Measurements from ENCODE around the gene NTM.

NTM gene

GRCh38 chr11:131349368-131350086 is 20.9 kb upstream of the NTM start:
- Histone ChIP-seq H3K9ac (ENCODE audit: low read length) (no peak overlapping the region), H3K4me3 (ENCODE audit: low read length) (no peak overlapping the region), H3K79me2 (ENCODE audit: control insufficient read depth, insufficient read depth, low read length) (no peaks in the 10 kb centered on the region), H3K36me3 (ENCODE audit: control insufficient read depth, insufficient read depth, low read length) (no peaks in the 10 kb centered on the region), H3K79me1 (ENCODE audit: low read length) (no peaks in the 10 kb centered on the region), H2BK15ac (replicated peaks; ENCODE audit: low read depth) (no peak overlapping the region), H3K4me2 (ENCODE audit: low read length) (no peak overlapping the region), H2BK5ac (ENCODE audit: low read length) (no peak overlapping the region), H3K18ac (ENCODE audit: low read length) (no peak overlapping the region), H2BK120ac (ENCODE audit: low read depth, low read length) (no peak overlapping the region), H3K4ac (ENCODE audit: low read depth, low read length) (no peak overlapping the region), H3K23ac (ENCODE audit: low read length) (no peak overlapping the region), H3K27ac (ENCODE audit: low read depth, low read length) (no peak overlapping the region), H3K56ac (ENCODE audit: low read length) (no peak overlapping the region), H2AK5ac (ENCODE audit: low read length) (no peak overlapping the region), H4K5ac (ENCODE audit: low read length) (no peak overlapping the region), H4K8ac (ENCODE audit: low read depth, low read length) (no peak overlapping the region), H3K4me1 (ENCODE audit: control insufficient read depth, low read depth, low read length) (no peaks in the 10 kb centered on the region), H3K27me3 (ENCODE audit: insufficient read depth, low read length, poor library complexity) (no peaks in the 10 kb centered on the region)
- peak; percentile 18 for DNase-seq
- no CpG with 5 or more reads among the region's 11 CpGs for WGBS (ENCODE audit: extremely low coverage, insufficient coverage, low lambda C conversion rate)

DNA sequence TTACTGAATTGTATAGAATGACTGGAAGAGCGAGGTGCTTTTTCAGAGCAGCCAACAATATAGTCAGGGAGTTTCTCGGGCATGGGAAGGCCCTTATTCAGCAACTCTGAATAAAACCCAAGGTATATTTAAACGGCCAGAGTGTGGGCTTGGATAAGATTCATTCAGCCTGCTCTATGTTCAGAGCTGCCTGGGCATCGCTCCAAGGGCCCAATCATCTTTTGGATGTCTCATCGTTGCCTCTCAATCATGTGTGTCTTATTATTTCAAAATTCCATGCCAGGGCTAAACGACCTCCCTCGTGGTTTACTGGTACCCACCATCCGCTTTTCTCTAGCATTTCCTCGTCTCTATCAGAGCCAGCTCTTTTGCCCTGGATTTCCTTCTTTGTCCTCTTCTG is 19.5 kb upstream of the NTM start:
- no peak for DNase-seq
- no peak overlapping the region for H3K56ac ChIP-seq (ENCODE audit: low read length)
- no peaks in the 10 kb centered on the region for H3K27me3 ChIP-seq (ENCODE audit: insufficient read depth, low read length, poor library complexity)
- H3K4ac ChIP-seq (ENCODE audit: low read depth, low read length), result no peak overlapping the region
- no peaks in the 10 kb centered on the region for H3K36me3 ChIP-seq (ENCODE audit: control insufficient read depth, insufficient read depth, low read length)
- H4K8ac ChIP-seq (ENCODE audit: low read depth, low read length), result no peak overlapping the region
- no peak overlapping the region for H2BK120ac ChIP-seq (ENCODE audit: low read depth, low read length)
- no peak overlapping the region for H2AK5ac ChIP-seq (ENCODE audit: low read length)
- H3K4me3 ChIP-seq (ENCODE audit: low read length), result no peak overlapping the region
- WGBS (ENCODE audit: extremely low coverage, insufficient coverage, low lambda C conversion rate), result no CpG with 5 or more reads among the region's 9 CpGs
- H2BK15ac ChIP-seq (replicated peaks; ENCODE audit: low read depth), result no peak overlapping the region
- H3K9ac ChIP-seq (ENCODE audit: low read length), result no peak overlapping the region
- H4K5ac ChIP-seq (ENCODE audit: low read length), result no peak overlapping the region
- H3K27ac ChIP-seq (ENCODE audit: low read depth, low read length), result no peak overlapping the region
- no peaks in the 10 kb centered on the region for H3K79me1 ChIP-seq (ENCODE audit: low read length)
- no peak overlapping the region for H3K4me2 ChIP-seq (ENCODE audit: low read length)
- no peak overlapping the region for H3K23ac ChIP-seq (ENCODE audit: low read length)
- no peak overlapping the region for H2BK5ac ChIP-seq (ENCODE audit: low read length)
- no peaks in the 10 kb centered on the region for H3K79me2 ChIP-seq (ENCODE audit: control insufficient read depth, insufficient read depth, low read length)
- H3K4me1 ChIP-seq (ENCODE audit: control insufficient read depth, low read depth, low read length), result no peaks in the 10 kb centered on the region
- H3K18ac ChIP-seq (ENCODE audit: low read length), result no peak overlapping the region

GRCh38 chr11:131351848-131352247 is 18.6 kb upstream of the NTM start:
- no peak overlapping the region for H3K23ac ChIP-seq (ENCODE audit: low read length)
- no peak overlapping the region for H3K27ac ChIP-seq (ENCODE audit: low read depth, low read length)
- no peak overlapping the region for H3K18ac ChIP-seq (ENCODE audit: low read length)
- H2BK120ac ChIP-seq (ENCODE audit: low read depth, low read length), result no peak overlapping the region
- no peak overlapping the region for H4K8ac ChIP-seq (ENCODE audit: low read depth, low read length)
- DNase-seq, result no peak
- no peak overlapping the region for H3K4me2 ChIP-seq (ENCODE audit: low read length)
- H2BK5ac ChIP-seq (ENCODE audit: low read length), result no peak overlapping the region
- H3K4ac ChIP-seq (ENCODE audit: low read depth, low read length), result no peak overlapping the region
- no peaks in the 10 kb centered on the region for H3K79me2 ChIP-seq (ENCODE audit: control insufficient read depth, insufficient read depth, low read length)
- no peaks in the 10 kb centered on the region for H3K27me3 ChIP-seq (ENCODE audit: insufficient read depth, low read length, poor library complexity)
- no peak overlapping the region for H2AK5ac ChIP-seq (ENCODE audit: low read length)
- H3K9ac ChIP-seq (ENCODE audit: low read length), result no peak overlapping the region
- H3K56ac ChIP-seq (ENCODE audit: low read length), result no peak overlapping the region
- H4K5ac ChIP-seq (ENCODE audit: low read length), result no peak overlapping the region
- no peaks in the 10 kb centered on the region for H3K4me1 ChIP-seq (ENCODE audit: control insufficient read depth, low read depth, low read length)
- no peaks in the 10 kb centered on the region for H3K36me3 ChIP-seq (ENCODE audit: control insufficient read depth, insufficient read depth, low read length)
- H2BK15ac ChIP-seq (replicated peaks; ENCODE audit: low read depth), result no peak overlapping the region
- WGBS (ENCODE audit: extremely low coverage, insufficient coverage, low lambda C conversion rate), result no CpG with 5 or more reads among the region's 1 CpG
- no peak overlapping the region for H3K4me3 ChIP-seq (ENCODE audit: low read length)
- H3K79me1 ChIP-seq (ENCODE audit: low read length), result no peaks in the 10 kb centered on the region

- H2BK120ac ChIP-seq (ENCODE audit: low read depth, low read length), result no peak overlapping the region
- H3K27ac ChIP-seq (ENCODE audit: low read depth, low read length), result no peak overlapping the region
- no peak overlapping the region for H4K8ac ChIP-seq (ENCODE audit: low read depth, low read length)
- no peaks in the 10 kb centered on the region for H3K79me2 ChIP-seq (ENCODE audit: control insufficient read depth, insufficient read depth, low read length)
- no peak overlapping the region for H2BK15ac ChIP-seq (replicated peaks; ENCODE audit: low read depth)
- no peak overlapping the region for H2AK5ac ChIP-seq (ENCODE audit: low read length)
- no peak overlapping the region for H3K56ac ChIP-seq (ENCODE audit: low read length)
- H2BK5ac ChIP-seq (ENCODE audit: low read length), result no peak overlapping the region
- H3K4me3 ChIP-seq (ENCODE audit: low read length), result no peak overlapping the region
- H3K18ac ChIP-seq (ENCODE audit: low read length), result no peak overlapping the region
- H3K36me3 ChIP-seq (ENCODE audit: control insufficient read depth, insufficient read depth, low read length), result no peaks in the 10 kb centered on the region
- WGBS (ENCODE audit: extremely low coverage, insufficient coverage, low lambda C conversion rate), result no CpG with 5 or more reads among the region's 2 CpGs
- no peaks in the 10 kb centered on the region for H3K4me1 ChIP-seq (ENCODE audit: control insufficient read depth, low read depth, low read length)
- no peak overlapping the region for H3K23ac ChIP-seq (ENCODE audit: low read length)
- no peak for DNase-seq
- no peak overlapping the region for H3K4ac ChIP-seq (ENCODE audit: low read depth, low read length)
- no peak overlapping the region for H3K9ac ChIP-seq (ENCODE audit: low read length)
- no peaks in the 10 kb centered on the region for H3K79me1 ChIP-seq (ENCODE audit: low read length)
- no peak overlapping the region for H3K4me2 ChIP-seq (ENCODE audit: low read length)
- no peaks in the 10 kb centered on the region for H3K27me3 ChIP-seq (ENCODE audit: insufficient read depth, low read length, poor library complexity)
- no peak overlapping the region for H4K5ac ChIP-seq (ENCODE audit: low read length)
Measured at GRCh38 chr11:131353766-131354165, 16.6 kb upstream of the NTM start.

GRCh38 chr11:131354251-131354701 is 16.1 kb upstream of the NTM start:
- Histone ChIP-seq H3K18ac (ENCODE audit: low read length) (no peak overlapping the region), H3K4me2 (ENCODE audit: low read length) (no peak overlapping the region), H3K4me1 (ENCODE audit: control insufficient read depth, low read depth, low read length) (no peaks in the 10 kb centered on the region), H3K9ac (ENCODE audit: low read length) (no peak overlapping the region), H4K5ac (ENCODE audit: low read length) (no peak overlapping the region), H3K27ac (ENCODE audit: low read depth, low read length) (no peak overlapping the region), H3K79me2 (ENCODE audit: control insufficient read depth, insufficient read depth, low read length) (no peaks in the 10 kb centered on the region), H2BK120ac (ENCODE audit: low read depth, low read length) (no peak overlapping the region), H3K23ac (ENCODE audit: low read length) (no peak overlapping the region), H4K8ac (ENCODE audit: low read depth, low read length) (no peak overlapping the region), H3K56ac (ENCODE audit: low read length) (no peak overlapping the region), H3K4me3 (ENCODE audit: low read length) (no peak overlapping the region), H2BK15ac (replicated peaks; ENCODE audit: low read depth) (no peak overlapping the region), H2AK5ac (ENCODE audit: low read length) (no peak overlapping the region), H3K27me3 (ENCODE audit: insufficient read depth, low read length, poor library complexity) (no peaks in the 10 kb centered on the region), H3K36me3 (ENCODE audit: control insufficient read depth, insufficient read depth, low read length) (no peaks in the 10 kb centered on the region), H3K79me1 (ENCODE audit: low read length) (no peaks in the 10 kb centered on the region), H3K4ac (ENCODE audit: low read depth, low read length) (no peak overlapping the region), H2BK5ac (ENCODE audit: low read length) (no peak overlapping the region)
- WGBS (ENCODE audit: extremely low coverage, insufficient coverage, low lambda C conversion rate), result no CpG with 5 or more reads among the region's 5 CpGs
- peak; percentile 66 for DNase-seq

DNA sequence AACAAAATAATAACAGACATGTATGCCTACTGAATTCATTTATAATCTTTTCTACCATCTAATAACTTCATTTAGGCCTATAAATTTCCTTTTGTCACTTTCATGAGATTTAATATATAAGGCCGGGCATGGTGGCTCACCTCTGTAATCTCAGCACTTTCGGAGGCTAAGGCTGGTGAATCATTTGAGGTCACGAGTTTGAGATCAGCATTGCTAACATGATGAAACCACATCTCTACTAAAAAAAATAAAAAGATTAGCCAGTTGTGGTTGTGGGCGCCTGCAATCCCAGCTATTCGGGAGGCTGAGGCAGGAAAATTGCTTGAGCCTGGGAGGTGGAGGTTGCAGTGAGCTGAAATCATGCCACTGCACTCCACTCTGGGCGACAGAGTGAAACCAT is 14.2 kb upstream of the NTM start:
- no peaks in the 10 kb centered on the region for H3K27me3 ChIP-seq (ENCODE audit: insufficient read depth, low read length, poor library complexity)
- no peaks in the 10 kb centered on the region for H3K36me3 ChIP-seq (ENCODE audit: control insufficient read depth, insufficient read depth, low read length)
- no peak overlapping the region for H2BK120ac ChIP-seq (ENCODE audit: low read depth, low read length)
- no peaks in the 10 kb centered on the region for H3K79me2 ChIP-seq (ENCODE audit: control insufficient read depth, insufficient read depth, low read length)
- no peak overlapping the region for H3K23ac ChIP-seq (ENCODE audit: low read length)
- no peaks in the 10 kb centered on the region for H3K79me1 ChIP-seq (ENCODE audit: low read length)
- H2BK15ac ChIP-seq (replicated peaks; ENCODE audit: low read depth), result no peak overlapping the region
- no peak overlapping the region for H4K5ac ChIP-seq (ENCODE audit: low read length)
- H3K56ac ChIP-seq (ENCODE audit: low read length), result no peak overlapping the region
- no peak overlapping the region for H3K4me3 ChIP-seq (ENCODE audit: low read length)
- no peak overlapping the region for H3K18ac ChIP-seq (ENCODE audit: low read length)
- H3K4me2 ChIP-seq (ENCODE audit: low read length), result no peak overlapping the region
- H3K4ac ChIP-seq (ENCODE audit: low read depth, low read length), result no peak overlapping the region
- H2AK5ac ChIP-seq (ENCODE audit: low read length), result no peak overlapping the region
- WGBS (ENCODE audit: extremely low coverage, insufficient coverage, low lambda C conversion rate), result no CpG with 5 or more reads among the region's 6 CpGs
- H4K8ac ChIP-seq (ENCODE audit: low read depth, low read length), result no peak overlapping the region
- H3K4me1 ChIP-seq (ENCODE audit: control insufficient read depth, low read depth, low read length), result no peaks in the 10 kb centered on the region
- H3K27ac ChIP-seq (ENCODE audit: low read depth, low read length), result no peak overlapping the region
- no peak overlapping the region for H3K9ac ChIP-seq (ENCODE audit: low read length)
- H2BK5ac ChIP-seq (ENCODE audit: low read length), result no peak overlapping the region
- no peak for DNase-seq

Measured in mesendoderm (in vitro differentiated cells).